Activated T-cell treated with anti-CD3 and anti-CD28 coated beads for 1 hour (primary cell): ENCODE data around the gene ABL1.

Experiments used
- DNase-seq: peaks from one replicate; pipeline ENCODE4 v3.0.0-alpha.2; 2020; ENCODE audit warnings: low read depth

ABL1 gene

DNA sequence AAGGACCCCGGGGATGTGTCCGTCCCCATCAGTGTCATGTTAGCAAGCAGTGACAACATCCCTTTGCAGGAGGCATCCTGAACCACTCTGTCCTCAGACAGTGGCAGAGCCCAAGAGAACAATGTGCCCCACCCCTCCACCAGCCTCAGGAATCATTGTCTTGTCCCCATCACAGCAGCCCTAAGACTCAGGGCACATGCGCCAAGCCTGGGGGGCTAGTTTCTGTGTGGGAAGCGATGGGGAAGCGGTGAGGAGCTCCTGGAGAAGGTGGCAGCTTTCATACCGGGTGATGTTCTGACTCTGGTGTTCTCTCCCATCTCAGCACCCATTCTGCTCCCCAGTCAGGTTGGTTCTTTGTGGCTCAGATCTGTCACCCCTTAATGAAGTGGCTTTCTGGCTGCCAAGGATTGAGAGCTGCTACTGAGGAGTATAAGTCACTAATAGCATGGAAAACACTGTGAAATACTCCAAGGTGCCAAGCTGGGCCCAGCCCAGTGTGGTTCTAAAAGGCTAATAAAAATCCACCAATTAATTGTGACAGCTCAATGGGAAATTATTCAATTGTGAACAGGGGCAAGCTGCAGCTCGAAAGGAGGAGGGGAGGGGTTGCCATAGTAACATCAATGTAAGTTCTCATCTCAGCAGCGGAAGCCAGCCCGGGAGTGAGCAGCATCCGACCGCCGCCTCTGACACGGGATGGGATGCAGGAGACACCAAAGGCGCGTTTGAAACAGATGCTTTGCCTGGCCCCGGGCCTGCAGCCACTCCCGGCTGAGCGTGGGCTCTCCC is 56.8 kb downstream of the ABL1 start:
- DNase-seq: no peak

DNA sequence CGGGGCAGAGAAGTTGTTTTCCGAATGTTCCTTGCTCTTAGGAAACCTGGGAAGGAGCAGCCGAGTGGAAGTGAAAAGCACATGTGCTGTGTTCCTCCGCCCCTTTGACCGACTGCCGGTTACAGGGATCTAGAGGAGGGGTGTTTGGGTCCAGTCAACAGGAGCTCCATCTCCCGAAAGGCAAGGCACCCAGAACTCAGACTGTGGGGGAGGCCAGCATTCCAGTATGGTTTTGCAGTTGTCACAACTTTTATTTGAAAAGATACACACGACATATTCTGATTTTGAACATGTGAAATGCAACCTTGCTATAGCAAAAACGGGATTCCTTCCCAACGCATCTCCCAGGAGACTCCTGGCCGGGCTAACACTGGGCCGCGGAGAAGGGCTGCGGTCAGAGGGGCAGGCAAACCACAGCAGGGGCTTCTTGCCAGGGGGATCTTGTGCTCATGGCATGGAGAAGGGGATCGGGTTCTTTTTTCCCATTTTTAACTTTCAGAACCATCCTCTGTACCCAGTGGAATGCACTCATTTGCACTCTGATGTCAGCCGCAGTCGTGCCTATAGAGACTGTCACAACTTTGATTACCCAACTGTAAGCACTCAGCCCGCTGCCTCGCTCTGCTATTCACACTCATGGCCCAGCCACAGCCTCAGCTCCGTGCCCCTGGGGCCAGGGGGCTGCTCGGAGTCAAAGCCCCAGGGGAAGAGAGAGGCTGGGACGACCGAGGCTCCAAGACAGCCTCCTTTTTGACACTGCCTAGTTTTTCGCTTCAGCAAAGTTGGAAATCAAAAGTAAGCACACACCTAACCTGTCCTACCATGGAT is 57.6 kb downstream of the ABL1 start:
- no peak for DNase-seq

DNA sequence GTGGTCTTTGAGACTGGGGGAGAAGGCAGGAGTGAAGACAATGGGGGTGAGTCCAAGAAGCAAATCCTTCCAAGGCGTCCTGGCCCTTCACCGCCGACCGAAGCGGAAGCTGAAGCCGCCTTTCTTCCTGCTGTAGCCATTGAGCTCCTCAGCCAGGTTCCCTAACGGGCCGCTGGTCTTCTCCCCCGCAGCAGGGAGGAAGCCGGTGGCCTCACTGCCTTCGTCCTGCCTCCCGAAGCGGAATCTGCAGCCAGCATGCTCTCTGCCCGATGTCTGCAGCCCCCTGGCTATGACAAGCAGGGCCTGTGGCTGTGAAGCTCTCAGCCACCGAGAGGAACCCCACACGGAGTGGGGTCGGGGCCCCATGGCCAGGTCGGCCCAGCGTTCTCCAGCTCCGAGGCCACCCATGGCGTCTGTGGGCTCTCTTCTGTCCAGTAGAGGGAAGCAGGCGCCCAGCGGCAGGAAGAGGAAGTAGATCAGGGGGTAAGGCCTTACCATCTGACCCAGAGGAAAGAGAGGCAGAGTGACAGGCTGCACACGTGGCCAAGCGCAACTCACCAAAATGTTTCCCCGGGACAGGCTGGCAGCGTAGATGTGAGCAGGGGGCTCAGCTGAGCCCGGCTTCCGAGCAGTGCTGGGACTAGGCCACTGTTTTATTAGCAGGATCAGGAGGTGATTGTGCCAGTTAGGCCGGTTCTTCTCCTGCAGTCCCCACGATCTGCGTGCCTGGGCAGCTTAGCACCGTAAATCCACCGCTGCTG is 58.5 kb downstream of the ABL1 start:
- DNase-seq: no peak

DNA sequence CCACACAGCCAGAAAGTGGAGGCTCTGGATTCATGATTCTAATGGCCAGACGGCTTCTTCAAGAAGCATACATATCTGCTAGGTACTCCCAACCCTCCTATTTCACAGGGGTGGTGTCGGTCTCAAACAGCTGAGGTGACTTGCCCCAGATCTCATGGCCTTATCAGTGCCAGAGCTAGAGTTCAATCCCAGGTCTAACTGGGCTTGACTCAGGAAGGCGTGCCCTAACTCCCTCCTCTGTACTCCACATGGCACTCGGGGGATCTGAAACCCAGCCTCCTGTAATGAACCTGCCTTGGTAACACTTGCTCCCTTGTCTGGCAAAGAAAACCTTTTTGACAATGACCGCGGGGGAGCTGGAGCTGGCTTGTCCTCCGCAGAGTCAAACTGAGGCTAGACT is 59.5 kb downstream of the ABL1 start:
- no peak for DNase-seq

DNA sequence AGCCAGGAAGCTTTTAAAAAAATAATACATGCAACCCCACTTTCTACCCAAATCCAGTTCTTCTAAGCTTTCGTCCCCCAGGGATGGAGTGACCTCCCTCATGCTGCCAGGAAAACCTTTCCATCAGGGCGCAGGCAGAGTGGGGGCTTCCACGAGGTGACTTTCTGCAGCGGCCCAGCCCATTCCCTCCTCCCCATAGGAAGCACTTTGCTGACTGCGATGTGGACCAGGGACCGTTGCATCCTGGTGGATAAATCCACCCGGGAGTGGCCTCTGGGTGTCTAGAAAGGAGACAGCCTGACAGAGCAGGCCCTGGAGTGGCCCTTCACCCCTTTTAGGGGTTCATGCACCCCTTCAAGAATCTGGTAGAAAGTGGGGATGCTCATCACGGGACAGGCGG is 60.0 kb downstream of the ABL1 start:
- DNase-seq: no peak

DNA sequence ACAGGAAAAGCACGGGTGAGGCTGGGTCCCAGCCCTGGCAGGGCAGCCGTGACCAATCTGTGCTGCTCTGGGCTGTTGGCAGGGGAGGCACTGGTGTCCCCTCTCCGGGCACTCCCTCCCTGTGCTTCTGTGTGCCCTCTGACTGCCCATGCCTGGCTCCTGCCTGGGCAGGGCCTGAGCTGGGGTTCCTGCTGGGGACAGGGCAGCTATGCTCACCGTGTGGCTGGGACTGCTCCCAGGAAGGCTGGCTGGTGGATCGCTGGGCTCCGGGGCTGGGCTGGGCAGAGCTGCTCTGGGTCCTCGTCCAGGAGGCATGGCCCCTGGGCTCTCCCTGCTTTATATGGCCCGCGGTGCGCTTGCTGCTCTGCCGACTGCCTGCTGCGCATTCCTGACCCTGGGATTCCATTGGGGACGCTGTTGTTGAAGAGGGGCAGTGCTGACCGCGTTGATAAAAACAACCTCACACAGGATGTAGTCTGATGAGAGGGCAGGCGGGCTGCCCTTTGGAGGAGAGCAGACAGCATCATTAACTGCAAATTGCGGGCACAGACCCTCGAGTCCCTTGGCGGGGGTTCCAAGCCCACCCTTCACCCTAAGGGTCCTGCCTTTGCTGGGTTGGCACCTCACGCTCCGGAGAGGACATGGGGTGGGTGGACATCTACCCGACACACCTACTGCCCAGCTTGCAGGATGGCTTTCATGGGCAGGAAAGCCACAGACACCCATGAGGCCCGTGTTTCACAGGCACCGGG is 60.6 kb downstream of the ABL1 start:
- DNase-seq: no peak

DNA sequence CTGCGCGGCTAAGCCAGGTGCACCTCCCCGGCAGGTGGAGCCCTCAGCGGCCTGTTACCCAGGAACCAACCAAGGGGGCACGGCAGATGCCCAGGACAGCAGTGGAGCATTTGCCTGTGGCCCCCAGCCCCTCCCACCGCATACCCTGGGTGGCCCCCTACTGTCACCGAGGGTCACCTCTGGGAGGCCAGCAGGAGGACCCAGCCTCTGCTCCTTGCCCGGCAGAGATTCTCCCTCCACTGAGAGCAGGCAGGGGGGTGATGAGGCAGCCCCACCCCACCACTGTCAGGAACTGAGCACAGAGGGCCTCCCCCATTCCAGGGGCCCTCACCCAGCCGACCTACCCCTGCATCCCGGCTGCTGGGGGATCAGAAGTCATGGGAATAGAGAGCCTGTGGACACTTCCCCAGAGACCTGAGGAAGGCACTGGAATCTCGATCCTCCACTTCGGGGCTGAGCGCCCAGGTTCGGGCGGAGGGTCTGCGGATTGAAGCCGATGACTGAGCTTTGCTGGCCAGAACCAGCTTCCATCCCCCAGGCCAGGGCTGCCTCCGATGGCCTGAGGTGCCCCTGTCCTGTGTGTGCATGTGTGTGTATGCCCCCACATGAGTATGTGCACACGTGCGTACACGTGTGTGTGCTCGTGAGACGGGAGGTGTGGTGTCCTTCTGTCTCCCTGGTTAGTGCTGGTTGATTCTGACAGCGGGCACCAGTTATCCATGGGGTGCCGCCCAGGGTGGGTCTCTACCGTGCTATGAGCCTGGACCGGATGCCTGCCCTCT is 61.4 kb downstream of the ABL1 start, which contains the start of gene QRFP:
QRFP (minus strand) TSS at position 580 of the 782 bp plus-strand sequence. CDS start 2,974 bp downstream, outside the sequence.
- no peak for DNase-seq

DNA sequence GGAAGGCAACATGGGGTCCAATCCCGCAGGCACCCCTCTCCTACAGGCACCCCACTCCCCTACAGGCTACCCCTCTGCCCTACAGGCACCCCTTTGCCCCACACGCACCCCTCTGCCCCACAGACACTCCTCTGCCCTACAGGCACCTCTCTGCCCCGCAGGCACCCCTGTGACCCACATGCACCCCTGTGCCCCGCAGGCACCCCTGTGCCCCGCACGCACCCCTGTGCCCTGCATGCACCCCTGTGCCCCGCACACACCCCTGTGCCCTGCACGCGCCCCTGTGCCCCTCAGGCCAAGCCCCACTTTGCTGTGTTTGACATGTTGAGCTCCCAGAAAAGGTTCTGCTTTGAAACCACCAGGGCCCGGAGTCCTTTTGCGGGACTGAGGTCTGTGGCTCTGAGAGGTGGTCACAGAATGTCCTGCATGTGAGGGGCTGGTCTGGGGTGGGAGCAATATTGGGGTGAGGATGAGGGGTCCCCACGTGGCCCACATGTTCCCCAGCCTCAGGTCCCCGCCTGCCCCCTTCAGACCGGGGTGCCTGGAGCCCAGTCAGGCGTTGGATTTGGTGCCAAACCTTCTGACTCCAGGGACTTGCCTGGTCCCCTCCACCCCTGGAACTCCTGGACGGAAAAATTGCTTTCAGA is 62.2 kb downstream of the ABL1 start:
- no peak for DNase-seq

DNA sequence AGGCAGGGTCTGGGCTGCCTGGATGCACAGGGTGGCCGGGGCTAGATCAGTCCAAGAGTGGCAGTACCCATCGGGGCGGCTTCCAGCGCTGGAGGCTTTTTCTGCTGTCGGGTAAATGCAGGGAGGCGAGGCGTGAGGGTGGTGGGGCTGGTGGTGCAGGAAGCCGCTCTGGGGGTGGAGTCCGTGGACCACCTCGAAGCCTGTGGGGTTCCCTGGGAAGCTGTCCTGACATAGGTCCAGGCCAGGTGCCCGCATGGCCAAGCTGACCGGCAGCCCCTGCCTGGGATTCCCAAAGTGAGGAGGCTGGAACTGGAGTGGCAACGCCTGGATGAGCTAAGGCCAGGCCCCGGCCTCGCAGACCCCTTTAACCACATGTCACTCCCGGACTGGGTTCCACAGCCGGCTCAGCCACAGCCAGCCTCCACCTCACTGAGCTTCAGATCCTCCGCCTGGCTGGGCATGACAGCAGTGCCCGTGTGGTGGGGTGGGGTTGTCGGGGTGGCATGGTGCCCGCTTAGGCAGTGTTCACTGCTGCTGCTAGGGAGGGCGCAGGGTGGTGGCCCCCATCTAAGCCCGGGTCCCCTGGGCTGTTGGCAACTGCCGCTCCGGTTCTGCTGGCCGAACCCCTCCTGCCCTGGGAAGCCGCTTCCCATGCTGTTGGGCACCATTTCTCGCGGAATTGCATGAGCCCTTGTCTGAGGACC is 62.9 kb downstream of the ABL1 start:
- DNase-seq: no peak

DNA sequence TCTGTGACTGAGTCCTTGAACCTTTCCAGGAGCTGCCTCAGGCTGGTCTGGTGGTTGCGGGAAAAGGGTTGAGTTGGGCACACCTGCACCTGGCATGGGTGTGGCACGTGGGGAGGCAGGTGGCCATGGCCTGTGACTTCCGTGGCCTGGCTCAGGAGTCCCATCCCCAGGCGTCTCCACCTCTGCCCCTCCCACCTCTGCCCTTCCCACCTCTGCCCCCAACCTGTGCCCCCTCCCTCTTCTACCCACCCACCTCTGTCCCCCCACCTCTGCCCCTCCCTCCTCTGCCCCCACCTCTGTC is 63.4 kb downstream of the ABL1 start:
- DNase-seq: no peak

DNA sequence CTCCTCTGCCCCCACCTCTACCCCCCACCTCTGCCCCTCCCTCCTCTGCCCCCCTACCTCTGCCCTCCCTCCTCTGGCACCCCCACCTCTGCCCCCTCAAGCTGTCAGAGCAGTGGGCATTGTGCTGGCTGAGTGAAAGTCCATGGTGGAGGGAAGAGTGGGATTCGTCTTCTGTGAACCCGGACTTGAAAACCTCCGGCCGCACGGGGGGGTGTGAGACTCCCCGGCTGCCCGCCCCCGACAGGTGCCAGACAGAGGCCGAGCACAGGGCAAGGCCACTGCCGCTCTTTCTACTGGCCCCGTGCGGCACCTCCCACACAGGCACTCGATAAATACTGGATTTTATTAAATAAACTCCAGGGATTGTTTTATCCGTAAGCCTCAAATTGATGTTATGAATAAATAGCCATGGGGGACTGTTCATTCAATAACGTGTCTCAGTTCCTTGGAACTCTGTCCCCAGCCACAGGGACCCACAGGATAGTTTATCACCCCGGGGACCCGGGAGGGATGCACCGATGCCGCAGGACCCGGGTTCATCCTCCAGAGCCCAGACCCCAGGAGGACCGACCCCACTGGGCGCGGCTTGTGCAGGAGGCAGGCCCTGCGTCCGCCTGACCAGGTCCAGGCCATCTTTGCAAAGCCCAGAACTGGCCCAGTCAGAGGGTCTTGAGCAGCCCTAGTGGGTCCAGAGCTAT is 64.1 kb downstream of the ABL1 start:
- no peak for DNase-seq

DNA sequence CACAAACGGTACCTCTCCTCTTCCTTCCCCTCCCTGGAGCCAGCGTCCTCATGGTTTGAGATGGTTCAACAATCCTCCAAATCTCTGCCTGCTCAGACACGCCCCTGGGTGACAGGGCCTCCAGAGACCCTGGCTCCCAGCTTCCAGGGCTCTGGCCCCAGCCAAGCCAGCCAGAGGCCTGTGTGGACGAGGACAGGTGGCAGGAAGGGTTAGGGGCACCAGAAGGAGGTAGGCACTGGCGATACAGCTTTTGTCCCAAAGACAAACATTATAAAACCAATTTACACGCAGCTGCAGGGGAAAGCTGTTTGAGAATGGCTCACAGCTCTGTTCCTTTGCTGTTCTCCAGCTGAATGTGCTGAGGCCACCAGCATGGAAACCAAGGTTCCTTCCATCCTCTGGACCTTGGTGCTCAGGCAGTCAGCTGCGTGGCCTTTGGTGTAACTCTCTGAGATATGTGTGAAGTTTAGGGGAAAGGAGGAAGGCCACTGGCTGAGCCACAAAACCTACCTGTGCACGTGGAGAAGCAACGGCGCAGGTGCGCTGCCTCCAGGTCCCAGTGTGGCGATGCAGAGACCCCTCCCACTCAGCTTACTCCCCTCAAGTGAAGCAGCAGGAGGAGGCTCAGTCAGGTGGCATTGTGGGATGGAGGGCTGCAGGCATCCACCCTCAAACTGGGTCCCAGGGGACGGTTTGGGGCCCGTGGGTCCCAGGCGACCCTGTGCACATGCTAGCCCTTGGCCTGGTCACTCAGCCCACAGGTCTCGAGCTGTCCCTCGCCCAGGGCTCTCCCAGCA is 65.8 kb downstream of the ABL1 start:
- no peak for DNase-seq

DNA sequence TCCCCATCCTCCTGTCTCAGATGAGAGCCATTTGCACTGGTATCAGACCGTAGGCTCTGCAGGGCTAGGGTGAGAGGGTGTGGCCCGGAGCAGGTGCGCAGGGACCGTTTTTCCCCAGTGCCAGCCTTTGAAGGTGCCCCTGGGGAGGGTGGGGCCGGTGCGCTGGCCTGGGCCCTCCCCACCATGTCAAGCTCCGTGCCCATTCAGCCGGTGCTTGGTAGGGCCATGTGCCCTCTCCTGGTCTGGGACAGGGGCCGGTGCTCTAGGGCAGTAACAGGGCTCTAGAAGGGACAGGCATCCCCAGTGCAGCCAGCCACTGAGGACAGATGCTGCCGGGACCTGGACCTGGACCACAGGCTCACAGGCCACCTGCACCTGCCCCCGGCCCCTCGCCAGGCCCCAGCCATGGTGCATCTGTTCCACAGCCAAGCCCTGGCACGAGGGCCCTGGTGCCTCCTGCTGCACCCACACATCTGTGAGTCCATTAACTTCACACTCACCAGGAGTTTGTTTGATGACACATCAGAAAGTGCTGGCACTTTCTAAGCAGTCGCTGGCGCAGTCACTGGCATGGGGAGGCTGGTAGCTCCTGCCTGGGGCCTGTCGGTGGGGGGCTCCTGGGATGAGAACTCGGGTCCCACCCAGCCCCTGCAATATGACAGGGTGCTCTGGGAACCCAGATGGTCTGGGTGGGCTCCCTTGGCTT is 66.6 kb downstream of the ABL1 start:
- no peak for DNase-seq

DNA sequence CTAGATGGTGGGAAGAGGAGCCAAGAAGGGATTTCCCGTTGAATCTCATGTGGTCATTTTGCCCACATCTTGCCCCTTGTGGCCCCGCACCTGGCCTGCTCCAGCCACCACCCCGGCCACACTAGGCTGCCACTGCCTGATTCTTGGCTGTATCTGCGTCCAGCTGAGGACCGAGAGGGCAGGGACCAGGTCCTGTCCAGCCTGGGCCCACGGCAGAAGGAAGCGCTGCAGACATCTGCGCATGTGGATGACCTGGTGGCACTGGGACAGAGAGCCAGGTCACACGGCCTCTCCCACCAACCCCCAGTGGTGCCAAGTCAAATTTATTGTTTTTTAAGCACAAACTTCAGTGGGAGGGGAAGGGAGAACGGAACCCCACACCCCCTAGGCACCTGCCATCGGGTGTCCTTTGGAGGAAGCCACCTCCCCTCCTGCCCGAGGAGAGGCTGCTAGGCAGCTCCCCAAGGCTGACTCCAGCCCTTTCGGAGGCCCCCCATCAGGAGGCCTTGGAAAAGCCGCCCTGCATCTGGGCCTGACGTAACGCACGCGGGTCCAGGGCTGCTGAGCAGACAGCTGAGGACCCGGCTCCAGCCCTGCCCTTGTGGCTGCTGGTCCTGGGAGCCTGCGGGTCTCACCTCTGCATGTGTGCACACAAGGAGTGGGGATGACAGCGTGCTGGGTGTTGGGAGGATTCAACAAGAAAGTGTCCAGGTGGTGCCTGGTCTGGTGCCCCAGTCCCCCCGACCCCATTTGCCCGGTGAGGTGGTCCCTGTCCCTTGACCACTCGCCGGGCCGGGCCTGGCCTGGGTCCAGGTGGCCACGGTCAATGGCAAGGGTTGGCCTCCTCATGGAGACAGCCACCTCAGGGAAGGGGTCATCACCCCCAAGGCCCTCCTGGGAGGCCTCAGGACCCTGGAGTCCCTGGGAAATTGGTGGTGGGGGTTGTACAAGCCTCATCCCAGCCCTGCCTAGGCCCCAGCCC is 67.4 kb downstream of the ABL1 start:
- DNase-seq: no peak

DNA sequence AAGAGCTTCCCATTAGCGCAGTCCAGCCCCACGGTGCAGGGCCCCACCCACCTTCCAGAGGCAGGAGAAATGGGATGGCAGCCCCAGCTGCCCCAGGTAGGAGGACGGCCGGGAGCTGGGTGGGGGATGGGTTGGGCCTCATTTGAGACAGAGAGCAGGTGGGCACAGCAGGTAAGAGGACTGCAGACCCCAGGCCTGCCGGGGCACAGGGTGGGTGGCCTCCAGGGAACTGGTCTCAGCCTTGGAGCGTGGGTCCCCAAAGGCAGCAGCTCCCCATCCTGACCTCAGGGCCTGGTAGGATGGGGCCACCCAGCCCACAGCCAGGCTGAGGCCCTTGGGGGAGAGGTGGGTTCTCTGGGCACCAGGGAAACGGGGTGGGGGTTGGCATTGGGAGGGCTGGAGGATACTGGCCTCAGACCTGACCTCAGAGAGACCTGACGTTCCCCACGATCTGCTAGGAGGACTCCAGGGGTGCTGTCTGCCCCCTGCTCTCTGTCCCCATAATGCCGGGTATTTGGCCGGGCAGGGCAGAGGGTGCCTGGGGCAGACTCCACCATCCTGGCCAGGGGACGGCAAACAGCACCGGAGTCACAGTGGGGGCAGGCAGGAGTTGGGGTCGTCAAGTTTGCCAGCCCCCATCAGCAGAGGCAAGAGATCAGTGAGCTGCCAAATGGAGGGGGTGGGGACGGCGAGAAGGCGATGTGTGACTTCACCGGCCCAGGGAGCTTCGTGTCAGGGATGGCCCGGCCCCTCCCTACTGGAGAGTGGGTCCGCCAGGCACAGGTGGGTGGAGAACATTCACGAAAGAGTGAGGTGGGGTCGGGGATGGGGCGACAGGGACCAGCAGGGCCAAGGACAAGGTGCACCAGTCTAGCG is 68.4 kb downstream of the ABL1 start:
- no peak for DNase-seq
